GM03348 (cell line): ENCODE measurements around the gene ANKS3.

Experiments
- DNase-seq: peaks from one replicate; pipeline ENCODE4 v3.0.0; 2012; ENCODE audit warnings: low spot score

ANKS3 gene

GRCh38 chr16:4696172-4696904 lies 37.7 kb downstream of the ANKS3 start:
- DNase-seq = no peak

- no peak for DNase-seq
These were observed 38.4 kb downstream of the ANKS3 start for GRCh38 chr16:4695473-4696171.

GRCh38 chr16:4694642-4695451 lies 39.2 kb downstream of the ANKS3 start:
- DNase-seq = peak; percentile 51

GRCh38 chr16:4693956-4694641 lies 40.0 kb downstream of the ANKS3 start:
- DNase-seq = peak; percentile 90

- DNase-seq = peak; percentile 100
These were observed 40.6 kb downstream of the ANKS3 start, which contains the start of gene NUDT16L1 for GRCh38 chr16:4693296-4693955. Gene NUDT16L1, plus strand, starts transcription at chr16:4693562. Its CDS starts 165 bp downstream, at chr16:4693727.

GRCh38 chr16:4692460-4693295 lies 41.4 kb downstream of the ANKS3 start:
- DNase-seq = no peak

GRCh38 chr16:4691666-4692412 lies 42.2 kb downstream of the ANKS3 start:
- no peak for DNase-seq

GRCh38 chr16:4690946-4691665 lies 43.0 kb downstream of the ANKS3 start:
- DNase-seq = no peak

- DNase-seq = no peak
These were observed 44.0 kb downstream of the ANKS3 start for GRCh38 chr16:4689864-4690704.

GRCh38 chr16:4689091-4689671 lies 44.9 kb downstream of the ANKS3 start:
- DNase-seq = no peak

- no peak for DNase-seq
These were observed 45.4 kb downstream of the ANKS3 start for GRCh38 chr16:4688674-4689045.

GRCh38 chr16:4687946-4688673 lies 46.0 kb downstream of the ANKS3 start:
- no peak for DNase-seq

GRCh38 chr16:4687416-4687815 lies 46.7 kb downstream of the ANKS3 start:
- no peak for DNase-seq

GRCh38 chr16:4686497-4687210 lies 47.4 kb downstream of the ANKS3 start:
- DNase-seq = no peak

- DNase-seq = no peak
These were observed 48.1 kb downstream of the ANKS3 start for GRCh38 chr16:4685776-4686496.

- no peak for DNase-seq
These were observed 48.8 kb downstream of the ANKS3 start for GRCh38 chr16:4685292-4685691.
